Astrocyte (in vitro differentiated cells and primary cell): ENCODE data around the gene MYOM3. TPM values are rescaled to one million over a fixed set of nuclear protein-coding genes. Genes with fewer than 3 reads are reported as not detected.

ENCODE experiments used
- DNase-seq: peaks from one replicate; pipeline ENCODE4 v3.0.0-alpha.2; 2010; ENCODE audit warnings: low read depth
- FAIRE-seq: peaks from 2 replicates; lab custom pipeline; 2011; peaks lifted over from hg19 to GRCh38; lab: Jason Lieb, UNC
- H2AFZ ChIP-seq: 2 replicates; pipeline ENCODE4 v1.6.0; 2012; ENCODE audit warnings: low read depth, low read length, inconsistent platforms
- H3K27ac ChIP-seq: 2 replicates; pipeline ENCODE4 v1.5.1; 2011; ENCODE audit warnings: low read depth, low read length, inconsistent platforms
- H3K27me3 ChIP-seq: 2 replicates; pipeline ENCODE4 v1.6.0; 2011; ENCODE audit warnings: low read length, inconsistent platforms; ENCODE audit not compliant: insufficient read depth
- H3K36me3 ChIP-seq: 2 replicates; pipeline ENCODE4 v1.5.1; 2011; ENCODE audit warnings: low read length, inconsistent platforms; ENCODE audit not compliant: insufficient read depth
- H3K4me1 ChIP-seq: 2 replicates; pipeline ENCODE4 v1.5.1; 2011; ENCODE audit warnings: low read length, inconsistent platforms; ENCODE audit not compliant: insufficient read depth
- H3K4me2 ChIP-seq: 2 replicates; pipeline ENCODE4 v1.6.0; 2012; ENCODE audit warnings: low read length, inconsistent platforms
- H3K4me3 ChIP-seq: 2 replicates; pipeline ENCODE4 v1.5.1; 2011; ENCODE audit warnings: low read depth, mild to moderate bottlenecking, low read length, inconsistent platforms; ENCODE audit not compliant: insufficient read depth
- H3K79me2 ChIP-seq: 2 replicates; pipeline ENCODE4 v1.6.0; 2012; ENCODE audit warnings: mild to moderate bottlenecking, low read length, inconsistent platforms; ENCODE audit not compliant: insufficient read depth
- H3K9ac ChIP-seq: 2 replicates; pipeline ENCODE4 v1.6.0; 2012; ENCODE audit warnings: mild to moderate bottlenecking, low read length, inconsistent platforms
- H3K9me3 ChIP-seq: 2 replicates; pipeline ENCODE4 v1.5.1; 2012; ENCODE audit warnings: low read depth, mild to moderate bottlenecking, low read length, inconsistent platforms; ENCODE audit not compliant: insufficient read depth
- H4K20me1 ChIP-seq: 2 replicates; pipeline ENCODE4 v1.6.0; 2012; ENCODE audit warnings: low read length, inconsistent platforms; ENCODE audit not compliant: insufficient read depth
- H3K27ac Mint-ChIP-seq: one replicate; pipeline ENCODE4 v1.8.0; 2021; ENCODE audit warnings: mild to moderate bottlenecking, mixed read lengths; ENCODE audit not compliant: unreplicated experiment
- H3K27me3 Mint-ChIP-seq: one replicate; pipeline ENCODE4 v1.8.0; 2021; ENCODE audit warnings: low read depth, mixed read lengths; ENCODE audit not compliant: unreplicated experiment
- H3K36me3 Mint-ChIP-seq: one replicate; pipeline ENCODE4 v1.8.0; 2021; ENCODE audit warnings: low read depth, mixed read lengths; ENCODE audit not compliant: unreplicated experiment
- H3K4me1 Mint-ChIP-seq: one replicate; pipeline ENCODE4 v1.8.0; 2021; ENCODE audit warnings: low read depth, mixed read lengths; ENCODE audit not compliant: unreplicated experiment
- H3K4me3 Mint-ChIP-seq: one replicate; pipeline ENCODE4 v1.8.0; 2021; ENCODE audit warnings: mild to moderate bottlenecking, moderate library complexity, mixed read lengths; ENCODE audit not compliant: unreplicated experiment
- H3K9me3 Mint-ChIP-seq: one replicate; pipeline ENCODE4 v1.8.0; 2021; ENCODE audit warnings: mild to moderate bottlenecking, mixed read lengths; ENCODE audit not compliant: unreplicated experiment
- CTCF ChIP-seq: IDR thresholded peaks from 2 replicates; pipeline ENCODE4 v1.5.1; 2011; ENCODE audit warnings: low read depth, mild to moderate bottlenecking, inconsistent platforms, low read length, moderate library complexity; ENCODE audit not compliant: insufficient read depth
- EZH2 ChIP-seq: IDR thresholded peaks from 2 replicates; pipeline ENCODE4 v1.6.1; 2012; ENCODE audit warnings: mild to moderate bottlenecking, low read length, inconsistent platforms; ENCODE audit not compliant: insufficient read depth
- total RNA-seq: library from RNA; stranded (reverse); gene quantifications from 2 replicates; pipeline ENCODE4 v1.2.1, GENCODE V29; 2021

MYOM3 gene
- total RNA-seq, 1 donor from 2014 or later: 1.0 TPM

- Mint-ChIP-seq H3K4me1 (peaks cover 11% of the 10 kb centered on the region), H3K27me3 (peaks cover 14% of the 10 kb centered on the region), H3K36me3 (no peaks in the 10 kb centered on the region), H3K4me3 (no peak overlapping the region), H3K27ac (no peak overlapping the region), H3K9me3 (peaks cover 3% of the 10 kb centered on the region)
- no peak for TF ChIP-seq CTCF
- no peak for TF ChIP-seq EZH2
- no peak overlapping the region for H3K4me3 ChIP-seq
- no peak overlapping the region for H3K27ac ChIP-seq
- no peaks in the 10 kb centered on the region for H3K79me2 ChIP-seq
- no peaks in the 10 kb centered on the region for H3K9me3 ChIP-seq
- no peaks in the 10 kb centered on the region for H3K4me1 ChIP-seq
- H3K4me2 ChIP-seq: no peak overlapping the region
- H3K27me3 ChIP-seq: peaks cover 4% of the 10 kb centered on the region
- H2AFZ ChIP-seq: no peak overlapping the region
- H3K9ac ChIP-seq: no peak overlapping the region
- DNase-seq (no peak), FAIRE-seq (no peak)
- no peaks in the 10 kb centered on the region for H4K20me1 ChIP-seq
- H3K36me3 ChIP-seq: no peaks in the 10 kb centered on the region
These were observed 7.5 kb upstream of the MYOM3 start for GRCh38 chr1:24119489-24119858.

GRCh38 chr1:24118410-24119242, 6.7 kb upstream of the MYOM3 start:
- no peaks in the 10 kb centered on the region for H3K79me2 ChIP-seq
- H3K4me1 ChIP-seq: no peaks in the 10 kb centered on the region
- no peak overlapping the region for H3K9ac ChIP-seq
- Mint-ChIP-seq H3K27me3 (peaks cover 17% of the 10 kb centered on the region), H3K9me3 (peaks cover 3% of the 10 kb centered on the region), H3K27ac (no peak overlapping the region), H3K4me1 (peaks cover 10% of the 10 kb centered on the region), H3K4me3 (no peak overlapping the region), H3K36me3 (no peaks in the 10 kb centered on the region)
- H3K4me2 ChIP-seq: no peak overlapping the region
- no peak overlapping the region for H3K4me3 ChIP-seq
- FAIRE-seq: no peak
- no peak for TF ChIP-seq CTCF
- no peak for TF ChIP-seq EZH2
- peaks cover 7% of the 10 kb centered on the region for H3K27me3 ChIP-seq
- no peaks in the 10 kb centered on the region for H3K36me3 ChIP-seq
- H3K27ac ChIP-seq: no peak overlapping the region
- no peak for DNase-seq
- H3K9me3 ChIP-seq: no peaks in the 10 kb centered on the region
- H4K20me1 ChIP-seq: no peaks in the 10 kb centered on the region
- H2AFZ ChIP-seq: no peak overlapping the region

GRCh38 chr1:24117722-24118409, 5.9 kb upstream of the MYOM3 start:
- no peak overlapping the region for H2AFZ ChIP-seq
- TF ChIP-seq EZH2 (no peak), CTCF (no peak)
- no peak overlapping the region for H3K4me3 Mint-ChIP-seq
- no peak overlapping the region for H3K4me2 ChIP-seq
- no peaks in the 10 kb centered on the region for H3K36me3 Mint-ChIP-seq
- no peak overlapping the region for H3K27ac Mint-ChIP-seq
- FAIRE-seq (no peak), DNase-seq (peak; percentile 63)
- peaks cover 17% of the 10 kb centered on the region for H3K27me3 Mint-ChIP-seq
- H3K4me3 ChIP-seq: no peak overlapping the region
- H3K9me3 ChIP-seq: no peaks in the 10 kb centered on the region
- peaks cover 3% of the 10 kb centered on the region for H3K9me3 Mint-ChIP-seq
- H3K27ac ChIP-seq: no peak overlapping the region
- peaks cover under 1% of the 10 kb centered on the region for H3K4me1 ChIP-seq
- H3K36me3 ChIP-seq: no peaks in the 10 kb centered on the region
- H3K79me2 ChIP-seq: no peaks in the 10 kb centered on the region
- H3K4me1 Mint-ChIP-seq: peaks cover 10% of the 10 kb centered on the region
- H4K20me1 ChIP-seq: no peaks in the 10 kb centered on the region
- no peak overlapping the region for H3K9ac ChIP-seq
- H3K27me3 ChIP-seq: peaks cover 7% of the 10 kb centered on the region
